ENCODE measurements around the gene RPRD2.

RPRD2 gene

DNA sequence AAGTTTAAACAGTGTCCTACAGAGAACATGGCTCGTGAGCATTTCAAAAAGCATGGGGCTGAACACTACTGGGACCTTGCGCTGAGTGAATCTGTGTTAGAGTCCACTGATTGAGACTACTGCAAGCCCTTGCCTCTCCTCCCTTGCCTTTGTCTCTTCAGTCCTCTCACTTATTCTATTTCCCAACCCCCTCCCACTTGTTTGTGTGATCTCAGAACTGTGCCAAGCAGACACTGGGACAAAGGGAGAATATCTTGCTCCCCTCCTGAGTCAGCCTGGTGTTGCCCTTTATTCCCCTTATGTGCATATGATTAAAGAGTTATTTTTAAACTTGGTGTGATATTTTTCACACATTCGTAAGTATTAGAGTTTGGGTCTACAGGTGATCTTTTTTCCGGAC lies 11.1 kb upstream of the RPRD2 start:
- POLR2A ChIA-PET (ENCODE audit: low non-redundant PET): no interaction called here
- no peak for DNase-seq (ENCODE audit: low spot score)
- no peak overlapping the region for H3K27ac ChIP-seq
- TF ChIP-seq, protein P1, sequence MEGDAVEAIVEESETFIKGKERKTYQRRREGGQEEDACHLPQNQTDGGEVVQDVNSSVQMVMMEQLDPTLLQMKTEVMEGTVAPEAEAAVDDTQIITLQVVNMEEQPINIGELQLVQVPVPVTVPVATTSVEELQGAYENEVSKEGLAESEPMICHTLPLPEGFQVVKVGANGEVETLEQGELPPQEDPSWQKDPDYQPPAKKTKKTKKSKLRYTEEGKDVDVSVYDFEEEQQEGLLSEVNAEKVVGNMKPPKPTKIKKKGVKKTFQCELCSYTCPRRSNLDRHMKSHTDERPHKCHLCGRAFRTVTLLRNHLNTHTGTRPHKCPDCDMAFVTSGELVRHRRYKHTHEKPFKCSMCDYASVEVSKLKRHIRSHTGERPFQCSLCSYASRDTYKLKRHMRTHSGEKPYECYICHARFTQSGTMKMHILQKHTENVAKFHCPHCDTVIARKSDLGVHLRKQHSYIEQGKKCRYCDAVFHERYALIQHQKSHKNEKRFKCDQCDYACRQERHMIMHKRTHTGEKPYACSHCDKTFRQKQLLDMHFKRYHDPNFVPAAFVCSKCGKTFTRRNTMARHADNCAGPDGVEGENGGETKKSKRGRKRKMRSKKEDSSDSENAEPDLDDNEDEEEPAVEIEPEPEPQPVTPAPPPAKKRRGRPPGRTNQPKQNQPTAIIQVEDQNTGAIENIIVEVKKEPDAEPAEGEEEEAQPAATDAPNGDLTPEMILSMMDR (conservative IDR thresholded peaks at IDR 0.05; ENCODE audit: low read depth): no peak
- CTCF ChIA-PET: interaction anchor here (0.8 kb wide), 1 partner anchor 12 kb away, joined by 3 read pairs; no protein-coding TSS in a partner anchor

GRCh38 chr1:150362721-150363425 lies 1.1 kb upstream of the RPRD2 start:
- no peak for DNase-seq (ENCODE audit: low spot score)
- H3K27ac ChIP-seq: peak overlapping the region; percentile 99
- TF ChIP-seq, protein P1 (conservative IDR thresholded peaks at IDR 0.05; ENCODE audit: low read depth): no peak
- CTCF ChIA-PET: no interaction called here
- POLR2A ChIA-PET (ENCODE audit: low non-redundant PET): no interaction called here

DNA sequence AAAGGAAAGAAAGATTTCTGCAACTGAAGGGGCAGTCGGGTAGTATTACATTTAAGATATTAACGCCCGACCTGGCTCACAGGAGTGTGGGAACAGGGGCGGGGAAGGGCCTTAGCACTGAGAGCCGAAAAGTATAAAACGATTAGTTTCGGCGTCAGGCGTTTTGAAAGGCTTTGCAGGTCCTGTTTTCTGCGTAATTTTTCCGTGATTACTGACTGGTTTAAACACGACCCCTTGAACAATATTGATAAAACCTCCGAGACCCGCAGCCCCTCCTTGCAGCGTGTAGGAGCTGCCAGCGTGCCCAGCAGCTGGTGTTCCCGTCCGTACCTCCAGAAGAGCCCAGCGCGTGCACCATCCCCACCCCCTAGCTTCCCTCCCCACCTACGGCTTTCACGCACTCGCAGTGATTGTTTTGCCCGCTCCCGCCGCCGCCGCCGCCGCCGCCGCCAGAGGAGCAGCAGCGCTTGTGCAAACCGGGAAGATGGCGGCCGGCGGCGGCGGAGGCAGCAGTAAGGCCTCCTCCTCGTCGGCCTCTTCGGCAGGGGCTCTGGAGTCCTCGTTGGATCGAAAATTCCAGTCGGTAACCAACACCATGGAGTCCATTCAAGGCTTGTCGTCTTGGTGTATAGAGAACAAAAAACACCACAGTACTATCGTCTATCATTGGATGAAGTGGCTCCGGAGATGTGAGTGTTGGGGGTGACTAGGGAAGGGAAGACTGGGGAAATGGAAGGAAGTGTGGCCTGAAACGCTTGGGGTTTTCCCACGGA lies 470 bp downstream of the RPRD2 start:
- TF ChIP-seq, protein P1 (conservative IDR thresholded peaks at IDR 0.05; ENCODE audit: low read depth): no peak
- POLR2A ChIA-PET (ENCODE audit: low non-redundant PET): interaction anchor here (0.6 kb wide), 1 partner anchor 214 kb away, joined by 5 read pairs; no protein-coding TSS in a partner anchor
- CTCF ChIA-PET: interaction anchor here (0.5 to 0.7 kb wide), 3 partner anchors 68 to 1819 kb away, joined by 3 to 9 read pairs (median 4); no protein-coding TSS in a partner anchor
- H3K27ac ChIP-seq: peak overlapping the region; percentile 99
- peak; percentile 63 for DNase-seq (ENCODE audit: low spot score)

DNA sequence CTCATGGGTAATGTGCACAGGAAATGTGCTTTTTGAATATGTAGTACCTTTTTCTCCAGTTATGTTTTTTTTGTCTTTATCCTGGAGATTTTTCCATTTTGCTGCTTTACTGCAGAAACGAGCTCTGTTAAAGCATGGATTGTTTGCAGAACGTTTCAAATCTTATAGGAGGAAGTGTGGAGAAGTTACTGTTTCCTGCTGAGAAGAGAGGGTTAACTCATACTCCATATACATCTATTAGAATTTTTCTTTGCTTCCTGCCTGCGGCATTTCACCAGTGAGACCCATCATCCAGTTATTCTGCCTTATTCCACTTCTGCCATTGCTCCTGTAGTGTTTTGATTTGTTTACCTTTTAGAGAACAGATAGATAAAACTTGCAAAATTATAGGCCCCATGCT lies 2.0 kb downstream of the RPRD2 start:
- ChIA-PET POLR2A (ENCODE audit: low non-redundant PET) (no interaction called here), CTCF (no interaction called here)
- DNase-seq (ENCODE audit: low spot score): no peak
- H3K27ac ChIP-seq: peak overlapping the region; percentile 99
- TF ChIP-seq, protein P1 (conservative IDR thresholded peaks at IDR 0.05; ENCODE audit: low read depth): no peak

DNA sequence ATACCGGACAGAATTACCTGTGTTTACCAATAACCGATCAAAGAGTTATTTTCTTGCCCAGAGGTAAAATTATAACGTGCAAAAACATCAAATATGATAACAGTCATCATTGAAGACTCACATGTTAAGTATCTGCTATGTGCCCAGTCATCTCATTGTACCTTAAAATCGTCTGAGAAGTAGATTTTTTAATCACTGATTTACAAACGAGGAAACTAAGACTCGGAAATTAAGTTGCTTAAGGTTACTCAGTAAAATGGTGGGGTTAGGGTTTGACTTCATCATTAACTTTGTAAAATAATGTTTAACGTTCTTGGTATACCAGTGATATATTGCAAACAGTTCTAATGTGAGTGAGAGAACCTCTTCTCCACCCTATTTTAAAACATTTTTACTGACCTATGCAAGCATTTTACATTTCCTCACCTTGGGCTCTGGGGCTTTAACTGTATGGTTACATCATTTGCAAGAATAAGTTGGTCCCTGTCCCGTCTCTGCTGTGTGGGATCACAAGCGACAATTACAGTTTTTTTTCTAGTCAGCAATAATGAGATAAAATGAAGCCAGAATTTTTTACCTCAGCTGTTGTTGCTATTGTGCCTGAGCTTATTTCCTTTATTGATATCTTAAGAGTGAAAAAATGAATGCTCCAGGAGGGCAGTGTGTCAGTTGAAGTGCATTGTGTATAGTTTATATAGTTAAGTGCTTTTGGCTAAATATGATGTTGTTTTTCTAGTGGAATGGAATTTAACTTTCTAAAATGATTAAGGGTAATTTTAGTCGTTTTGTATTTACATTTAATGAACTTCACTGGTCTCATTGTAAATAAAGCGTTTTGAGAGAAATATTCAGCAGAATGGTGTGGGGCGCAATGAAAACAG lies 2.7 kb downstream of the RPRD2 start:
- H3K27ac ChIP-seq: no peak overlapping the region
- ChIA-PET POLR2A (ENCODE audit: low non-redundant PET) (no interaction called here), CTCF (no interaction called here)
- TF ChIP-seq, protein P1 (conservative IDR thresholded peaks at IDR 0.05; ENCODE audit: low read depth): no peak
- DNase-seq (ENCODE audit: low spot score): no peak

DNA sequence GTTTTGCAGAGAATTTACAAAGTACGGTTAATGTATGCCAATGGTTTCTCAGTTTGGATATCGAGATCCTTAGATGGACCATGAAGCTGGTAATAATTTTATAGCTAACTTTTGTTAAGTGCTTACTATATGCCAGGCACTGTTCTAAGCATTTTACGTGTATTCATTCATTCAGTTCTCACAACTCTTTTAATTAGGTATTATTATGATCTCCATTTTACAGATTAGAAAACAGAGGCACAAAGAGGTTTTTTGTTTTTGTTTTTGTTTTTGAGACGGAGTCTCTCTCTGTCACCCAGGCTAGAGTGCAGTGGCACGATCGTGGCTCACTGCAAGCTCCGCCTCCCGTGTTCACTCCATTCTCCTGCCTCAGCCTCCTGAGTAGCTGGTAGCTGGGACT lies 7.2 kb downstream of the RPRD2 start:
- POLR2A ChIA-PET (ENCODE audit: low non-redundant PET): no interaction called here
- no peak for DNase-seq (ENCODE audit: low spot score)
- H3K27ac ChIP-seq: no peak overlapping the region
- CTCF ChIA-PET: interaction anchor here (0.8 kb wide), 1 partner anchor 33 kb away, joined by 3 read pairs; no protein-coding TSS in a partner anchor
- TF ChIP-seq, protein P1 (conservative IDR thresholded peaks at IDR 0.05; ENCODE audit: low read depth): no peak

Data from RWPE1 (cell line).